AG09309 (cell line): Measurements from ENCODE around the gene CIZ1.

Experiments used
- DNase-seq: peaks from one replicate; pipeline ENCODE4 v3.0.0-alpha.2; 2010; ENCODE audit warnings: low read depth
- H3K4me3 ChIP-seq: 2 replicates; pipeline ENCODE4 v1.5.1; 2011; ENCODE audit warnings: mild to moderate bottlenecking, low read depth, low read length, moderate library complexity; ENCODE audit not compliant: control insufficient read depth
- CTCF ChIP-seq: IDR thresholded peaks from 2 replicates; pipeline ENCODE4 v1.5.1; 2011; ENCODE audit warnings: mild to moderate bottlenecking, low read depth, low read length, inconsistent platforms; ENCODE audit not compliant: insufficient read depth, control insufficient read depth; ENCODE audit errors: missing control alignments

Gene CIZ1

GRCh38 chr9:128160603-128160987, 30.8 kb downstream of the CIZ1 start:
- H3K4me3 ChIP-seq = peak overlapping the region; percentile 70
- no peak for DNase-seq
- TF ChIP-seq CTCF = no peak

- TF ChIP-seq CTCF = no peak
- peak; percentile 33 for DNase-seq
- H3K4me3 ChIP-seq = peak within 1 kb of the TSS; percentile 70
Observed at GRCh38 chr9:128159784-128160602, 31.4 kb downstream of the CIZ1 start, which contains the start of gene BBLN. Gene BBLN, plus strand, starts transcription at chr9:128160265. Its CDS starts 143 bp downstream, at chr9:128160408.

DNA sequence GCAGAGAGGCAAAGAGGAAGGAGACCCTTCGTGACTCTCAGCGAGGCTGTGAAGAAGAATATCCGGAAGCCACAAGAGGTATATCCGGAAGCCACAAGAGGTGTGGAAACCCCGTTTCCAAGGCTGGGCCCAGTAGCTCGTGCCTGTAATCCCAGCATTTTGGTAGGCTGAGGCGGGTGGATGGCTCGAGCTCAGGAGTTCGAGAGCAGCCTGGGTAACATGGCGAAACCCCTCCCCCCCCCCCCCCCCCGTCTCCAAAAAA, 31.9 kb downstream of the CIZ1 start:
- peak overlapping the region; percentile 32 for H3K4me3 ChIP-seq
- TF ChIP-seq CTCF = no peak
- no peak for DNase-seq

GRCh38 chr9:128155736-128156500, 35.5 kb downstream of the CIZ1 start:
- no peak for DNase-seq
- H3K4me3 ChIP-seq = no peak overlapping the region
- TF ChIP-seq CTCF = no peak

GRCh38 chr9:128153947-128154695, 37.3 kb downstream of the CIZ1 start:
- no peak for DNase-seq
- no peak overlapping the region for H3K4me3 ChIP-seq
- TF ChIP-seq CTCF = no peak

GRCh38 chr9:128153060-128153946, 38.1 kb downstream of the CIZ1 start:
- DNase-seq = no peak
- TF ChIP-seq CTCF = no peak
- H3K4me3 ChIP-seq = no peak overlapping the region
